ENCODE measurements around the gene CYP2F1.

GRCh38 chr19:41088151-41088550 lies 26.1 kb upstream of the CYP2F1 start, which contains the start of gene CYP2A13:
- TF ChIP-seq ARNTL (CRISPR knock-in tag; IDR thresholded peaks at IDR 0.05) (no peak), MYC (CRISPR knock-in tag; IDR thresholded peaks at IDR 0.05; ENCODE audit: borderline replicate concordance) (no peak)

All from HepG2 (cell line).